IPS-18c (cell line): ENCODE measurements around the gene PRR15.
A peak's percentile ranks its signal among the peaks of the same experiment; 100 is the strongest.
"Not testable (repeated sequence)": the region's sequence is repeated elsewhere in the genome, so short reads cannot be mapped to it uniquely, and the experiment has no call there.

Source experiments
- H3K4me3 ChIP-seq: 2 replicates; pipeline ENCODE4 v1.7.0; 2013; ENCODE audit warnings: low read depth, mild to moderate bottlenecking, low read length, moderate library complexity; ENCODE audit not compliant: insufficient read depth
- H3K9me3 ChIP-seq: one replicate; pipeline ENCODE4 v1.6.1; 2013; ENCODE audit warnings: mild to moderate bottlenecking, low read length, moderate library complexity; ENCODE audit not compliant: control insufficient read depth, insufficient read depth

The PRR15 gene, protein sequence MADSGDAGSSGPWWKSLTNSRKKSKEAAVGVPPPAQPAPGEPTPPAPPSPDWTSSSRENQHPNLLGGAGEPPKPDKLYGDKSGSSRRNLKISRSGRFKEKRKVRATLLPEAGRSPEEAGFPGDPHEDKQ

DNA sequence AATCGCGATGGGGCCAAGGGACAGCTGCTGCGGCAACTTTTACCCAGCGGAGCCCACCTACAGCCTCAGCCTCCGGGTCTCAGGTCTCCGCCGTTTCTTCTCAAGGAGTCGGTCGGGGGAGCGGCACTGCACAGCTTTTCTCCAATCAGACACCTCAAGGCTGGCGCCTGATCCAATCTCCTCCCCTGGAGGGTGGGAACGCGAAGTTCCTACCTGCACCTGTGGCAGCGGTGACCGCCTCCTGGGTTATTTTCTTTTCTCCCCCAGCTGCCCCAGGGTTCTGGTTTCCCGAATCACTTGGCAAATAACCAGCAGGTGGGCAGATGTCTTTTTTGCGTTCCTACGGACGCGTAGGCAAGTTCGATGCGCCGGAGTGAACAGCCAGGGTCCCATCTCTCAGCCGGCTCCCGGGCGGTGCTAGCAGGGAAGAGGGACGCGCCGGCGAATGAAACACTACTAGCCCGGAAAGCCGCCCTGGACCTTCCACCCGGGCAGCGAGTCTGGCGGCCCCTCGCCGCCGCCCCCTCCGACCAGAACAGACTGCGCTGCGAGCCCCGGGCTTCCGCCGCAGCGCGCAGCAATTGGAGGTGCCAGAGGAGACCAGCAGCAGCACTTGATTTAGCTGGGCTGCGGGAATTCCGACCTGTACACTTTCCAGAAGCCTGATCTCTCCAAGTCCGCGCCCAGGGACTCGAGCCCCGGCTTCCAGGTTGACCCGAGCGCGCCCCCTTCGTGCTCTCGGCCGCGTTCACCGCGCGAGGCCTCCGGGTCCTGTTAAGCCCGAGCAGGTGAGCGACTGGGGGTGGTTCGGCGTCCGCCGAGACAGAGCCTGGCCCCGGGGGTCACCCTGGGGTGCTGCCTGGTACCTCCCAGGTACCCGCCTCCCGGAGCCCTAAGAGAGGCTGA, at the start of gene PRR15:
Gene PRR15 (plus strand): TSS at position 246 of the 906 bp plus-strand sequence. CDS start 2,495 bp downstream, outside the sequence.
- H3K4me3 ChIP-seq = peak within 1 kb of the TSS; percentile 62
- no peaks in the 10 kb centered on the region for H3K9me3 ChIP-seq

DNA sequence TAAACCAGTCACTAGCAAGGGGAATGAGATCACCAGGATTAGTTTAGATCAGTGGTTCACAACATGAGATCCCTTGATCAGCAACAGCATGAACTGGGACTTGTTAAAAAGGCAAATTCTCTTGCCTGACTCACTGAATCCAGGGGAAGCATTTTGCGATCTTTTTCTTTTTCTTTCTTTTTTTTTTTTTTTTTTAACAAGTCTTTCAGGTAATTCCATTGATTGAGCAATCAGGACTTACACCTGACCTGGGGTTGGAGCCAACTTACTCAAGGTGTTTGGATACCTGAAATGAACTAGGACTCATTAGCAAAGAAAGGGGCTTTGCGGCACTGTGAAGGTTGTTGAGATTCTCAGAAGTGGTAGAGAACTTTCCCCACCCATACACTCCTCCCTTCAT, 47.1 kb upstream of the PRR15 start:
- H3K4me3 ChIP-seq = no peak overlapping the region
- H3K9me3 ChIP-seq = no peaks in the 10 kb centered on the region

- H3K9me3 ChIP-seq = no peaks in the 10 kb centered on the region
Measured at GRCh38 chr7:29518616-29519015, 45.0 kb upstream of the PRR15 start.

GRCh38 chr7:29523728-29524127, 39.9 kb upstream of the PRR15 start:
- H3K9me3 ChIP-seq = no peaks in the 10 kb centered on the region
- no peak overlapping the region for H3K4me3 ChIP-seq

More at GRCh38 chr7:29518616-29519015, 45.0 kb upstream of the PRR15 start:
- no peak overlapping the region for H3K4me3 ChIP-seq

GRCh38 chr7:29527505-29528108, 36.0 kb upstream of the PRR15 start:
- H3K9me3 ChIP-seq = no peaks in the 10 kb centered on the region
- H3K4me3 ChIP-seq = no peak overlapping the region

DNA sequence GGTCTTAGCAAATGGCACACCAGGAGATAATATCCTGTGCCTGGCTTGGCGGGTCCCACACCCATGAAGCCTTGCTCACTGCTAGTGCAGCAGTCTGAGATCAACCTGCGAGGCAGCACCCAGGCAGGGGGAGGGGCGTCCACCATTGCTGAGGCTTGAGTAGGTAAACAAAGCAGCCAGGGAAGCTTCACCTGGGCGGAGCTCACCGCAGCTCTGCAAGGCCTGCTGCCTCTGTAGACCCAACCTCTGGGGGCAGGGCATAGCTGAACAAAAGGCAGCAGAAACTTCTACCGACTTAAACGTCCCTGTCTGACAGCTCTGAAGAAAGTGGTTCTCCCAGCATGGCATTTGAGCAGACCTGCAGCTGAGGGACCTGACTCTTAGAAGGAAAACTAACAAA, 35.1 kb upstream of the PRR15 start:
- H3K9me3 ChIP-seq, H3K4me3 ChIP-seq: not testable (repeated sequence)

DNA sequence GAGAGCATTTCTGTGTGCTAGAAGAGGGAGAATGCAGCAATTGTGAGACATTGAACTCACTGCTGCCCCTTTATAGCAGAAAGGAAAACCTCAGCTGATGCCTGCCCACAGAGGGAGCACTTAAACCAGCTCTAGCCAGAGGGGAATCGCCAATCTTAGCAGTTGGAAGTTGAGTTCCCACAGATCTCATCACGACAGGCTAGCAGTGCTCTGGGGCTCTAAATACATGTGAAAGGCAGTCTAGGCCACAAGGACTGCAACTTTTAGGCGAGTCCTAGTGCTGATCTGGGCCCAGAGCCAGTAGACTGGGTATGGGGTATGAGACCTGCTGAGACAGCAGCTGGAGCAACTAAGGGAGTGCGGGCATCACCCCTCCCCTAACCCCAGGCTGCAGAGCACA, 25.2 kb upstream of the PRR15 start:
- Histone ChIP-seq H3K9me3 (no peaks in the 10 kb centered on the region), H3K4me3 (no peak overlapping the region)

DNA sequence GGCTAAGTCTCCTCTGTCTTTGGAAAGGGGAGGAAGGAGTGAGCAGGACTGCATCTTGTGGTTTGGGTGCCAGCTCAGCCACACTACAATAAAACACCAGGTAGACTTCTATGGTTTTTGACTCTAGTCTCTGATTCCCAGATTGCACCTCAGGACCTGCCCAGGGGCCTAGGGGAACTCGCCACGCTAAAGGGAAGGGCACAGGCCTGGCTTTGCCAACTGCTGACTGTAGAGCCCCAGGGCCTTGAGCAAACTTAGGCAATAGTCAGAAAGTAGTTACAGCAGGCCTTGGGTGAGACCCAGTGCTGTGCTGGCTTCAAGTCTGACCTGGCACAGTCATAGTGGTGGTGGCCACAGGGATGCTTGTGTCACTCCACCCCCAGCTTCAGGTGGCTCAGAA, 24.2 kb upstream of the PRR15 start:
- Histone ChIP-seq H3K9me3 (no peaks in the 10 kb centered on the region), H3K4me3 (no peak overlapping the region)

DNA sequence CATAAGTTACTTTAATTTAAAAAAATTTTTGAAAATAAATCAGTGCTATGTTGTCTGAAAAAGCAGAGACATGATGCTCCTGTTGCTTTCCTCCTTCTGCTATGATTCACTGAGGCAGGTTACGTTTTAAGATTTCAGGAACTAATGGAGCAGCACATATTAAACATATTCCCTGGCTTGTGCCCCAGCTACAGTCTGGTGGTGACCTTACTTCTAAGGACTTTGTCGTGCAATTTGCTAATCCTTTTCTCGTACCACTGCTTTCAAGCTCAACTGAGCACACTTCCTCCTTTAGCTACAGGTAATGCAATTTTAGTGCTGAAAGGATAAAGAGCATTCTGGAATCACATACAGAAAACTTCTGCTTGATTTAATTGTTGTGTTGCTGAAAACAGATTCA, 16.2 kb upstream of the PRR15 start:
- no peaks in the 10 kb centered on the region for H3K9me3 ChIP-seq
- no peak overlapping the region for H3K4me3 ChIP-seq

DNA sequence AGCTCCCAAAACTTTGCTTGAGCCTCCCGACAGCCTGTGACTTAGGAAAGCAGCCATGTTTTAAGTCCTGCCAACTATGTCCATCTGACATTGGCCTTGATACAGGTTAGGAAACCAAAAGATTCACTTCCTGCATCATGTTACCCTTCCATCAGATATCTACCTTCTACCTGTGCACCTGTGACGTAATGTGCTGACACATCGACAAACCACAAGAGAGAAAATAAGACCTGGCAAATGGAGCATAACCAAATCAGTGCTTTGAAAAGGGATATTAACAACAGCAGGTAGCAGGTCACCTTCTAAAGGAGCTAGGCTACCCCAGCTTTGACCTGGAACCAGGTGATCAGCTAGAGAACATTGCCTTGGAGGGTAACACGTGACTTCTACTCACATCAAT, 14.8 kb upstream of the PRR15 start:
- no peak overlapping the region for H3K4me3 ChIP-seq

DNA sequence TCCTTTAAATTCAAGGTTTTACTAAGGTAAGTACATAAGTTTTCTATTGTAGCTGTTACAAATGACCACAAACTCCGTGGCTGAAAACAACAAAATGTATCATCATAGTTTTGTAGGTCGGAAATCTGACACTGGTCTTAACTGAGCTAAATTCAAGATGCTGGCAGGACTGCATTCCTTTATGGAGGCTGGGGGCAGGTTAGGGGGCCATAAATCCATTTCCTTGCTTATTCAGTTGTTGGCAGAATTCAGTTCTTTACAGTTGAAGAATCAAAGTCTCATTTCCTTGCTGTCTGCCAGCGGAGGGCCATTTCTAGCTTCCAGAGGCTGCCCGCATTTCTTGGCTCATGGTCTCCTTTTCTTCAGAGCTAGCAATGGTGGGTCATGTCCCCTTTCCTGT, 11.2 kb upstream of the PRR15 start:
- no peak overlapping the region for H3K4me3 ChIP-seq

More for the DNA sequence above, 14.8 kb upstream of the PRR15 start:
- no peaks in the 10 kb centered on the region for H3K9me3 ChIP-seq

GRCh38 chr7:29555061-29555460, 8.6 kb upstream of the PRR15 start:
- no peaks in the 10 kb centered on the region for H3K9me3 ChIP-seq
- no peak overlapping the region for H3K4me3 ChIP-seq

More for the DNA sequence above, 11.2 kb upstream of the PRR15 start:
- no peaks in the 10 kb centered on the region for H3K9me3 ChIP-seq

GRCh38 chr7:29556405-29557195, 7.0 kb upstream of the PRR15 start:
- Histone ChIP-seq H3K9me3 (no peaks in the 10 kb centered on the region), H3K4me3 (no peak overlapping the region)

- H3K9me3 ChIP-seq = no peaks in the 10 kb centered on the region
- no peak overlapping the region for H3K4me3 ChIP-seq
Measured at GRCh38 chr7:29557954-29558353, 5.7 kb upstream of the PRR15 start.

DNA sequence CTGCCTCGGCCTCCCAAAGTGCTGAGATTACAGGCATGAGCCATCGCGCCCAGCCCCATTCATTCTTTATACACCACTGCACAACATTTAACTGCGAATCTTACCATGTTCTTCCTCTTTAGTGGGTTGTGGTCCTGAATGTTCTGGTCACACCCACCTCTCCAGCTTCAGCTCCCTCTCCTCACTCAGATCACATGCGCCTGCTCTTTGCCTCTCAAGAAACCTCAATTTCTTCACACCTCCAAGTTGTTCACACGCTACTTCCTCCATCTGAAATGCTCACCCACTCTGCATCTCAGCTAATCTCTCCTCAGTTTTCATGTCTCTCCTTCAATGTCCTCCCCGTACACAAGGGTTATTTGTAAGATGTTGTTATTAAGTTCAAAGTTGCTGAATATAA, 2.4 kb upstream of the PRR15 start:
- H3K4me3 ChIP-seq = no peak overlapping the region
- no peaks in the 10 kb centered on the region for H3K9me3 ChIP-seq

DNA sequence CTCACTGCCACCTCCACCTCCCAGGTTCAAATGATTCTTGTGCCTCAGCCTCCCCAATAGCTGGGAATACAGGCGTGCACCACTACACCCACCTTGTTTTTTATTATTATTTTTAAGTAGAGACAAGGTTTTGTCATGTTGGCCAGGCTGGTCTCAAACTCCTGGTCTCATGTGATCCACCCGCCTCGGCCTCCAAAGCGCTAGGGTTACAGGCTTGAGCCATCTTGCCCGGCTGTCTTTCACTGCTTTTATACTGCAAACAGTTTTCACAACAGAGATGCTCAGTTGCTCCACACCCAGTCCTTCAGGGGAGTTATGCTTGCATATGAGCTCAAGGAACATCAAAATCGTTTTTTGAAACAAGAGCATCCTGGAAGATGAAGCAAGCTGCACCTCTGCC, 1.3 kb upstream of the PRR15 start:
- Histone ChIP-seq H3K4me3 (peak overlapping the region; percentile 62; the same call in 1 of the 2 replicates), H3K9me3 (no peaks in the 10 kb centered on the region)

- peak overlapping the region; percentile 62 for H3K4me3 ChIP-seq
- H3K9me3 ChIP-seq = no peaks in the 10 kb centered on the region
Measured at GRCh38 chr7:29564496-29565223, 1.0 kb downstream of the PRR15 start.
